K562 (cell line): ENCODE measurements around the gene CRTAP. TPM values are rescaled to one million over a fixed set of nuclear protein-coding genes. Genes with fewer than 3 reads are reported as not detected.

ENCODE experiments used
- CBFA2T3 ChIP-seq: fragments of 450-650 bp; IDR thresholded peaks from 2 replicates; pipeline ENCODE4 v1.6.1; 2017
- CBX8 ChIP-seq: fragments of 200-600 bp; sonication (generic); IDR thresholded peaks from 2 replicates; pipeline ENCODE4 v1.6.1; 2012; ENCODE audit warnings: borderline replicate concordance, mixed run types, low read depth, mild to moderate bottlenecking, moderate library complexity, mixed read lengths, low read length, control low read depth, inconsistent platforms; ENCODE audit not compliant: poor library complexity, severe bottlenecking; ENCODE audit errors: extremely low read depth
- CEBPB ChIP-seq: fragments of 450-650 bp; IDR thresholded peaks from 2 replicates; pipeline ENCODE4 v1.6.1; 2016; ENCODE audit warnings: missing genetic modification characterization, missing compliant biosample characterization
- CHD4 ChIP-seq: fragments of 200-600 bp; sonication (generic); IDR thresholded peaks from 3 replicates; pipeline ENCODE4 v1.6.1; 2012; ENCODE audit warnings: low read depth, mild to moderate bottlenecking, mixed read lengths, low read length, inconsistent platforms; ENCODE audit not compliant: insufficient read depth, insufficient replicate concordance, poor library complexity, severe bottlenecking
- CREB3 ChIP-seq: fragments of 450-650 bp; conservative IDR thresholded peaks from 2 replicates; pipeline ENCODE4 v1.6.1; 2016; ENCODE audit warnings: missing genetic modification characterization, low read depth, mild to moderate bottlenecking, missing compliant biosample characterization, moderate library complexity
- CTBP1 ChIP-seq: fragments of 450-650 bp; IDR thresholded peaks from 2 replicates; pipeline ENCODE4 v1.6.1; 2016; ENCODE audit warnings: borderline replicate concordance
- CXXC5 ChIP-seq: fragments of 250-450 bp; sonication (Bioruptor Pico); IDR thresholded peaks from 2 replicates; pipeline ENCODE4 v1.8.0; 2022; ENCODE audit warnings: inconsistent platforms, mild to moderate bottlenecking, moderate library complexity
- DACH1 ChIP-seq: fragments of 450-650 bp; IDR thresholded peaks from 2 replicates; pipeline ENCODE4 v1.6.1; 2018; ENCODE audit not compliant: partially characterized antibody
- EP300 ChIP-seq: IDR thresholded peaks from 2 replicates; pipeline ENCODE4 v1.6.1; 2012; ENCODE audit warnings: low read length, improper control_type of control experiment
- HDAC2 ChIP-seq: fragments of 450-650 bp; IDR thresholded peaks from 2 replicates; pipeline ENCODE4 v1.6.1; 2016; ENCODE audit warnings: mild to moderate bottlenecking
- IRF2 ChIP-seq: sonication (generic); formaldehyde crosslinking; IDR thresholded peaks from 2 replicates; pipeline ENCODE4 v1.8.1; 2022; ENCODE audit warnings: mild to moderate bottlenecking, missing genetic modification reagents
- LEF1 ChIP-seq: fragments of 450-650 bp; IDR thresholded peaks from 2 replicates; pipeline ENCODE4 v1.6.1; 2016; ENCODE audit warnings: mild to moderate bottlenecking
- NCOR1 ChIP-seq: fragments of 450-650 bp; IDR thresholded peaks from 2 replicates; pipeline ENCODE4 v1.6.1; 2016; ENCODE audit warnings: mild to moderate bottlenecking, moderate library complexity
- PCBP2 ChIP-seq: fragments of 200-400 bp; formaldehyde crosslinking; IDR thresholded peaks from 2 replicates; pipeline ENCODE4 v1.6.1; 2018; ENCODE audit warnings: low read length, low read depth, mild to moderate bottlenecking, moderate library complexity; ENCODE audit not compliant: poor library complexity, severe bottlenecking
- PML ChIP-seq: IDR thresholded peaks from 2 replicates; pipeline ENCODE4 v1.6.1; 2012; ENCODE audit warnings: low read length, inconsistent platforms
- POLR2AphosphoS2 ChIP-seq: IDR thresholded peaks from 2 replicates; pipeline ENCODE4 v1.6.1; 2012; ENCODE audit warnings: low read length, improper control_type of control experiment
- PURB ChIP-seq: sonication (generic); formaldehyde crosslinking; IDR thresholded peaks from 2 replicates; pipeline ENCODE4 v1.9.0; 2021; ENCODE audit warnings: low read depth, mild to moderate bottlenecking, missing genetic modification reagents
- RAD51 ChIP-seq: fragments of 450-650 bp; IDR thresholded peaks from 2 replicates; pipeline ENCODE4 v1.7.1; 2016; ENCODE audit warnings: low read depth, mild to moderate bottlenecking, borderline replicate concordance
- YY1 ChIP-seq, 3 experiments: IDR thresholded peaks; 2 replicates each; pipeline ENCODE4 v1.6.1; 2011; ENCODE audit warnings: low read length in 2 of 3, mild to moderate bottlenecking in 2 of 3, moderate library complexity in 2 of 3, borderline replicate concordance in 1 of 3, control low read depth in 1 of 3, low read depth in 1 of 3; ENCODE audit not compliant: insufficient read depth in 3 of 3, insufficient replicate concordance in 2 of 3, control insufficient read depth in 1 of 3, insufficient read length in 1 of 3; ENCODE audit errors: extremely low read depth in 1 of 3
- ZNF212 ChIP-seq: fragments of 450-650 bp; formaldehyde crosslinking; IDR thresholded peaks from 2 replicates; pipeline ENCODE4 v1.4.0; 2020; ENCODE audit warnings: mild to moderate bottlenecking
- ZNF316 ChIP-seq: fragments of 450-650 bp; IDR thresholded peaks from 2 replicates; pipeline ENCODE4 v1.6.1; 2016
- ZNF436 ChIP-seq: fragments of 250-450, 450-650 bp; sonication (Bioruptor Pico); formaldehyde crosslinking; IDR thresholded peaks from 2 replicates; pipeline ENCODE4 v1.7.0; 2020; ENCODE audit warnings: mild to moderate bottlenecking
- ZNF707 ChIP-seq: fragments of 250-450 bp; sonication (Bioruptor Pico); conservative IDR thresholded peaks from 2 replicates; pipeline ENCODE4 v1.8.0; 2022; ENCODE audit warnings: inconsistent platforms, mild to moderate bottlenecking, moderate library complexity
- polyA plus RNA-seq, 8 experiments: library from polyadenylated mRNA; depleted of rRNA in 4 of 8; stranded (reverse) in 5 of 8; unstranded in 3 of 8; fragments of >200 nt; fragmentation: Nextera tagmentation in 2 of 8; fragmentation: Illumina TruSeq in 1 of 8; extraction: Ambion mirVana in 2 of 8; extraction: Trizol in 1 of 8; gene quantifications; 2 replicates each; pipeline versions ENCODE4 v1.2.1 to v1.2.3, GENCODE V29; 2011 to 2014; ENCODE audit warnings: inconsistent platforms in 1 of 8, missing spikeins in 1 of 8
- total RNA-seq, 7 experiments: library from RNA; depleted of rRNA in 6 of 7; stranded (reverse); fragments of >200 nt in 6 of 7; fragmentation: Illumina TruSeq in 2 of 7; extraction: Trizol in 2 of 7; gene quantifications; 2 replicates each; pipeline versions ENCODE4 v1.2.1 to v1.2.3, GENCODE V29; 2011 to 2021; ENCODE audit warnings: low replicate concordance in 1 of 7
- TF ChIP-seq, protein P1 (sequence below): fragments of 250-450 bp; sonication (Bioruptor Pico); IDR thresholded peaks from 2 replicates; pipeline ENCODE4 v1.5.0; 2021
- TF ChIP-seq, protein P2 (sequence below): fragments of 450-650 bp; IDR thresholded peaks from 2 replicates; pipeline ENCODE4 v1.6.1; 2017; ENCODE audit warnings: antibody characterized with exemption, mild to moderate bottlenecking

The CRTAP gene
- total and polyA plus RNA-seq, 9 of the 15 experiments (the other 6 are each of a cell fraction or from before 2014, with no cell fraction given), result 10.0 to 121 (median 53.0) TPM

GRCh38 chr3:33091746-33092145 lies 22.1 kb upstream of the CRTAP start (continued):
- TF ChIP-seq ZNF212 (CRISPR knock-in tag), result no peak
- TF ChIP-seq CBX8, result no peak
- TF ChIP-seq, protein P1, sequence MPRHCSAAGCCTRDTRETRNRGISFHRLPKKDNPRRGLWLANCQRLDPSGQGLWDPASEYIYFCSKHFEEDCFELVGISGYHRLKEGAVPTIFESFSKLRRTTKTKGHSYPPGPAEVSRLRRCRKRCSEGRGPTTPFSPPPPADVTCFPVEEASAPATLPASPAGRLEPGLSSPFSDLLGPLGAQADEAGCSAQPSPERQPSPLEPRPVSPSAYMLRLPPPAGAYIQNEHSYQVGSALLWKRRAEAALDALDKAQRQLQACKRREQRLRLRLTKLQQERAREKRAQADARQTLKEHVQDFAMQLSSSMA (CRISPR knock-in tag), result no peak
- no peak for TF ChIP-seq IRF2 (CRISPR knock-in tag)
- TF ChIP-seq PML, result 0 out of 2 replicates have a peak, but pooled peaks have one; percentile 30
- peak; percentile 83 for TF ChIP-seq CBFA2T3
- peak; percentile 20; the same call in 1 of the 2 replicates for TF ChIP-seq ZNF316
- TF ChIP-seq CREB3 (tag), result no peak
- TF ChIP-seq ZNF707 (CRISPR knock-in tag), result no peak
- TF ChIP-seq PURB (CRISPR knock-in tag), result no peak
- no peak for TF ChIP-seq DACH1
- no peak for TF ChIP-seq RAD51
- TF ChIP-seq LEF1, result peak; percentile 39; the same call in 1 of the 2 replicates
- TF ChIP-seq CHD4, result no peak
- TF ChIP-seq ZNF436, result no peak
- TF ChIP-seq YY1 (IDR thresholded peaks at IDR 0.05; ENCODE audit: borderline replicate concordance in 1 of 3, control insufficient read depth in 1 of 3, extremely low read depth in 1 of 3, insufficient read depth in 3 of 3, insufficient read length in 1 of 3, insufficient replicate concordance in 2 of 3, low read depth in 1 of 3, low read length in 2 of 3), result no peak
- no peak for TF ChIP-seq CEBPB (tag)
- peak; percentile 50; the same call in 1 of the 2 replicates for TF ChIP-seq NCOR1
- TF ChIP-seq CXXC5, result peak; percentile 24; the same call in 1 of the 2 replicates
- no peak for TF ChIP-seq POLR2AphosphoS2
- TF ChIP-seq HDAC2, result peak; percentile 60; the same call in 1 of the 2 replicates
- TF ChIP-seq, protein P2, sequence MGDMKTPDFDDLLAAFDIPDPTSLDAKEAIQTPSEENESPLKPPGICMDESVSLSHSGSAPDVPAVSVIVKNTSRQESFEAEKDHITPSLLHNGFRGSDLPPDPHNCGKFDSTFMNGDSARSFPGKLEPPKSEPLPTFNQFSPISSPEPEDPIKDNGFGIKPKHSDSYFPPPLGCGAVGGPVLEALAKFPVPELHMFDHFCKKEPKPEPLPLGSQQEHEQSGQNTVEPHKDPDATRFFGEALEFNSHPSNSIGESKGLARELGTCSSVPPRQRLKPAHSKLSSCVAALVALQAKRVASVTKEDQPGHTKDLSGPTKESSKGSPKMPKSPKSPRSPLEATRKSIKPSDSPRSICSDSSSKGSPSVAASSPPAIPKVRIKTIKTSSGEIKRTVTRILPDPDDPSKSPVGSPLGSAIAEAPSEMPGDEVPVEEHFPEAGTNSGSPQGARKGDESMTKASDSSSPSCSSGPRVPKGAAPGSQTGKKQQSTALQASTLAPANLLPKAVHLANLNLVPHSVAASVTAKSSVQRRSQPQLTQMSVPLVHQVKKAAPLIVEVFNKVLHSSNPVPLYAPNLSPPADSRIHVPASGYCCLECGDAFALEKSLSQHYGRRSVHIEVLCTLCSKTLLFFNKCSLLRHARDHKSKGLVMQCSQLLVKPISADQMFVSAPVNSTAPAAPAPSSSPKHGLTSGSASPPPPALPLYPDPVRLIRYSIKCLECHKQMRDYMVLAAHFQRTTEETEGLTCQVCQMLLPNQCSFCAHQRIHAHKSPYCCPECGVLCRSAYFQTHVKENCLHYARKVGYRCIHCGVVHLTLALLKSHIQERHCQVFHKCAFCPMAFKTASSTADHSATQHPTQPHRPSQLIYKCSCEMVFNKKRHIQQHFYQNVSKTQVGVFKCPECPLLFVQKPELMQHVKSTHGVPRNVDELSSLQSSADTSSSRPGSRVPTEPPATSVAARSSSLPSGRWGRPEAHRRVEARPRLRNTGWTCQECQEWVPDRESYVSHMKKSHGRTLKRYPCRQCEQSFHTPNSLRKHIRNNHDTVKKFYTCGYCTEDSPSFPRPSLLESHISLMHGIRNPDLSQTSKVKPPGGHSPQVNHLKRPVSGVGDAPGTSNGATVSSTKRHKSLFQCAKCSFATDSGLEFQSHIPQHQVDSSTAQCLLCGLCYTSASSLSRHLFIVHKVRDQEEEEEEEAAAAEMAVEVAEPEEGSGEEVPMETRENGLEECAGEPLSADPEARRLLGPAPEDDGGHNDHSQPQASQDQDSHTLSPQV, result no peak
- TF ChIP-seq EP300, result no peak; the same call in 1 of the 2 replicates
- peak; percentile 58; the same call in 1 of the 2 replicates for TF ChIP-seq CTBP1
- no peak for TF ChIP-seq PCBP2
